HCT116 (cell line): ENCODE data around the gene BCKDK.

Source experiments
- EGR1 ChIP-seq: IDR thresholded peaks from 2 replicates; pipeline ENCODE4 v1.6.1; 2012; ENCODE audit warnings: low read depth
- ELF1 ChIP-seq: IDR thresholded peaks from 2 replicates; pipeline ENCODE4 v1.6.1; 2012; ENCODE audit warnings: low read depth, borderline replicate concordance
- EZH2 ChIP-seq: fragments of 200-600 bp; sonication (generic); IDR thresholded peaks from 2 replicates; pipeline ENCODE4 v1.6.1; 2017; ENCODE audit warnings: antibody characterized with exemption, mixed run types
- EZH2phosphoT487 ChIP-seq: fragments of 200-600 bp; IDR thresholded peaks from 2 replicates; pipeline ENCODE4 v1.6.1; 2018; ENCODE audit warnings: antibody characterized with exemption, borderline replicate concordance
- FOSL1 ChIP-seq: IDR thresholded peaks from 2 replicates; pipeline ENCODE4 v1.6.1; 2012; ENCODE audit warnings: low read depth
- JUND ChIP-seq: IDR thresholded peaks from 2 replicates; pipeline ENCODE4 v1.6.1; 2012
- POLR2A ChIP-seq: IDR thresholded peaks from 2 replicates; pipeline ENCODE4 v1.7.0; 2011; ENCODE audit warnings: borderline replicate concordance; ENCODE audit not compliant: insufficient read depth, insufficient read length; ENCODE audit errors: extremely low read depth
- POLR2AphosphoS5 ChIP-seq: IDR thresholded peaks from 2 replicates; pipeline ENCODE4 v1.6.1; 2011; ENCODE audit warnings: mild to moderate bottlenecking, low read depth, low read length, moderate library complexity
- TCF7L2 ChIP-seq: IDR thresholded peaks from 2 replicates; pipeline ENCODE4 v1.7.0; 2011; ENCODE audit warnings: borderline replicate concordance, inconsistent platforms; ENCODE audit not compliant: insufficient read depth, insufficient read length; ENCODE audit errors: extremely low read depth
- ZNF274 ChIP-seq: fragments of 200-500 bp; sonication (Bioruptor generic); IDR thresholded peaks from 2 replicates; pipeline ENCODE4 v1.6.1; 2014; ENCODE audit warnings: mild to moderate bottlenecking, low read depth, low read length, inconsistent platforms
- TF ChIP-seq, protein P1 (sequence below), 3 experiments: fragments of 200-600 bp in 1 of 3; sonication (generic) in 1 of 3; IDR thresholded peaks in 2 of 3; conservative IDR thresholded peaks in 1 of 3; 2 replicates each; pipeline ENCODE4 v1.5.1; 2012 to 2017; ENCODE audit warnings: low read depth in 2 of 3, low read length in 2 of 3, antibody characterized with exemption in 1 of 3, borderline replicate concordance in 1 of 3, control low read depth in 1 of 3, mild to moderate bottlenecking in 1 of 3, mixed read lengths in 1 of 3, mixed run types in 1 of 3, moderate library complexity in 1 of 3; ENCODE audit not compliant: insufficient read depth in 1 of 3
- TF ChIP-seq, protein P2 (sequence below): IDR thresholded peaks from 2 replicates; pipeline ENCODE4 v1.6.1; 2011; ENCODE audit warnings: mild to moderate bottlenecking, low read length, moderate library complexity; ENCODE audit not compliant: insufficient replicate concordance; ENCODE audit errors: extremely low read depth
- TF ChIP-seq, protein P3 (sequence below): IDR thresholded peaks from 2 replicates; pipeline ENCODE4 v1.6.1; 2012; ENCODE audit warnings: low read depth

- TF ChIP-seq EZH2: no peak
- TF ChIP-seq, protein P1, sequence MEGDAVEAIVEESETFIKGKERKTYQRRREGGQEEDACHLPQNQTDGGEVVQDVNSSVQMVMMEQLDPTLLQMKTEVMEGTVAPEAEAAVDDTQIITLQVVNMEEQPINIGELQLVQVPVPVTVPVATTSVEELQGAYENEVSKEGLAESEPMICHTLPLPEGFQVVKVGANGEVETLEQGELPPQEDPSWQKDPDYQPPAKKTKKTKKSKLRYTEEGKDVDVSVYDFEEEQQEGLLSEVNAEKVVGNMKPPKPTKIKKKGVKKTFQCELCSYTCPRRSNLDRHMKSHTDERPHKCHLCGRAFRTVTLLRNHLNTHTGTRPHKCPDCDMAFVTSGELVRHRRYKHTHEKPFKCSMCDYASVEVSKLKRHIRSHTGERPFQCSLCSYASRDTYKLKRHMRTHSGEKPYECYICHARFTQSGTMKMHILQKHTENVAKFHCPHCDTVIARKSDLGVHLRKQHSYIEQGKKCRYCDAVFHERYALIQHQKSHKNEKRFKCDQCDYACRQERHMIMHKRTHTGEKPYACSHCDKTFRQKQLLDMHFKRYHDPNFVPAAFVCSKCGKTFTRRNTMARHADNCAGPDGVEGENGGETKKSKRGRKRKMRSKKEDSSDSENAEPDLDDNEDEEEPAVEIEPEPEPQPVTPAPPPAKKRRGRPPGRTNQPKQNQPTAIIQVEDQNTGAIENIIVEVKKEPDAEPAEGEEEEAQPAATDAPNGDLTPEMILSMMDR (IDR thresholded peaks at IDR 0.05 in 2 of 3, conservative IDR thresholded peaks at IDR 0.05 in 1 of 3; ENCODE audit: borderline replicate concordance in 1 of 3, insufficient read depth in 1 of 3, low read depth in 2 of 3, low read length in 2 of 3): no peak
- TF ChIP-seq POLR2A: no peak
- no peak for TF ChIP-seq POLR2AphosphoS5
- TF ChIP-seq ELF1: no peak
- no peak for TF ChIP-seq ZNF274
- no peak for TF ChIP-seq FOSL1
- no peak for TF ChIP-seq EGR1
- TF ChIP-seq, protein P2, sequence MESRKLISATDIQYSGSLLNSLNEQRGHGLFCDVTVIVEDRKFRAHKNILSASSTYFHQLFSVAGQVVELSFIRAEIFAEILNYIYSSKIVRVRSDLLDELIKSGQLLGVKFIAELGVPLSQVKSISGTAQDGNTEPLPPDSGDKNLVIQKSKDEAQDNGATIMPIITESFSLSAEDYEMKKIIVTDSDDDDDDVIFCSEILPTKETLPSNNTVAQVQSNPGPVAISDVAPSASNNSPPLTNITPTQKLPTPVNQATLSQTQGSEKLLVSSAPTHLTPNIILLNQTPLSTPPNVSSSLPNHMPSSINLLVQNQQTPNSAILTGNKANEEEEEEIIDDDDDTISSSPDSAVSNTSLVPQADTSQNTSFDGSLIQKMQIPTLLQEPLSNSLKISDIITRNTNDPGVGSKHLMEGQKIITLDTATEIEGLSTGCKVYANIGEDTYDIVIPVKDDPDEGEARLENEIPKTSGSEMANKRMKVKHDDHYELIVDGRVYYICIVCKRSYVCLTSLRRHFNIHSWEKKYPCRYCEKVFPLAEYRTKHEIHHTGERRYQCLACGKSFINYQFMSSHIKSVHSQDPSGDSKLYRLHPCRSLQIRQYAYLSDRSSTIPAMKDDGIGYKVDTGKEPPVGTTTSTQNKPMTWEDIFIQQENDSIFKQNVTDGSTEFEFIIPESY: no peak
- TF ChIP-seq JUND: no peak; the same call in 1 of the 2 replicates
- TF ChIP-seq, protein P3, sequence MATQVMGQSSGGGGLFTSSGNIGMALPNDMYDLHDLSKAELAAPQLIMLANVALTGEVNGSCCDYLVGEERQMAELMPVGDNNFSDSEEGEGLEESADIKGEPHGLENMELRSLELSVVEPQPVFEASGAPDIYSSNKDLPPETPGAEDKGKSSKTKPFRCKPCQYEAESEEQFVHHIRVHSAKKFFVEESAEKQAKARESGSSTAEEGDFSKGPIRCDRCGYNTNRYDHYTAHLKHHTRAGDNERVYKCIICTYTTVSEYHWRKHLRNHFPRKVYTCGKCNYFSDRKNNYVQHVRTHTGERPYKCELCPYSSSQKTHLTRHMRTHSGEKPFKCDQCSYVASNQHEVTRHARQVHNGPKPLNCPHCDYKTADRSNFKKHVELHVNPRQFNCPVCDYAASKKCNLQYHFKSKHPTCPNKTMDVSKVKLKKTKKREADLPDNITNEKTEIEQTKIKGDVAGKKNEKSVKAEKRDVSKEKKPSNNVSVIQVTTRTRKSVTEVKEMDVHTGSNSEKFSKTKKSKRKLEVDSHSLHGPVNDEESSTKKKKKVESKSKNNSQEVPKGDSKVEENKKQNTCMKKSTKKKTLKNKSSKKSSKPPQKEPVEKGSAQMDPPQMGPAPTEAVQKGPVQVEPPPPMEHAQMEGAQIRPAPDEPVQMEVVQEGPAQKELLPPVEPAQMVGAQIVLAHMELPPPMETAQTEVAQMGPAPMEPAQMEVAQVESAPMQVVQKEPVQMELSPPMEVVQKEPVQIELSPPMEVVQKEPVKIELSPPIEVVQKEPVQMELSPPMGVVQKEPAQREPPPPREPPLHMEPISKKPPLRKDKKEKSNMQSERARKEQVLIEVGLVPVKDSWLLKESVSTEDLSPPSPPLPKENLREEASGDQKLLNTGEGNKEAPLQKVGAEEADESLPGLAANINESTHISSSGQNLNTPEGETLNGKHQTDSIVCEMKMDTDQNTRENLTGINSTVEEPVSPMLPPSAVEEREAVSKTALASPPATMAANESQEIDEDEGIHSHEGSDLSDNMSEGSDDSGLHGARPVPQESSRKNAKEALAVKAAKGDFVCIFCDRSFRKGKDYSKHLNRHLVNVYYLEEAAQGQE: no peak
- no peak for TF ChIP-seq TCF7L2
- no peak for TF ChIP-seq EZH2phosphoT487
Measured at GRCh38 chr16:31082368-31083045, 25.7 kb upstream of the BCKDK start.
